Nephron progenitor cell (in vitro differentiated cells): ENCODE results near the gene TTBK2.

Experiments
- DNase-seq: peaks from one replicate; pipeline ENCODE4 v3.0.0; 2021
- H3K27ac Mint-ChIP-seq: 2 replicates; pipeline ENCODE4 v1.8.0; 2021; ENCODE audit warnings: mild to moderate bottlenecking, moderate library complexity, mixed read lengths
- H3K27me3 Mint-ChIP-seq: 2 replicates; pipeline ENCODE4 v1.8.0; 2021; ENCODE audit warnings: mild to moderate bottlenecking, low read depth, mixed read lengths; ENCODE audit not compliant: poor library complexity
- H3K36me3 Mint-ChIP-seq: 2 replicates; pipeline ENCODE4 v1.8.0; 2021; ENCODE audit warnings: low read depth, mixed read lengths
- H3K4me1 Mint-ChIP-seq: 2 replicates; pipeline ENCODE4 v1.8.0; 2021; ENCODE audit warnings: mixed read lengths
- H3K4me3 Mint-ChIP-seq: 2 replicates; pipeline ENCODE4 v1.8.0; 2021; ENCODE audit warnings: mild to moderate bottlenecking, moderate library complexity, mixed read lengths
- H3K9me3 Mint-ChIP-seq: 2 replicates; pipeline ENCODE4 v1.8.0; 2021; ENCODE audit warnings: mild to moderate bottlenecking, moderate library complexity, mixed read lengths
- TF ChIP-seq, protein P1 (sequence below): fragments of 200-600 bp; sonication (generic); IDR thresholded peaks from 2 replicates; pipeline ENCODE4 v1.5.0; 2021; ENCODE audit warnings: antibody characterized with exemption

Gene TTBK2

GRCh38 chr15:42716626-42717025 is 204.0 kb downstream of the TTBK2 start:
- no peak overlapping the region for H3K4me3 Mint-ChIP-seq
- H3K4me1 Mint-ChIP-seq: peaks cover 5% of the 10 kb centered on the region
- H3K27me3 Mint-ChIP-seq: peaks cover 4% of the 10 kb centered on the region
- H3K27ac Mint-ChIP-seq: no peak overlapping the region
- H3K36me3 Mint-ChIP-seq: peaks cover 12% of the 10 kb centered on the region
- H3K9me3 Mint-ChIP-seq: no peaks in the 10 kb centered on the region
- TF ChIP-seq, protein P1, sequence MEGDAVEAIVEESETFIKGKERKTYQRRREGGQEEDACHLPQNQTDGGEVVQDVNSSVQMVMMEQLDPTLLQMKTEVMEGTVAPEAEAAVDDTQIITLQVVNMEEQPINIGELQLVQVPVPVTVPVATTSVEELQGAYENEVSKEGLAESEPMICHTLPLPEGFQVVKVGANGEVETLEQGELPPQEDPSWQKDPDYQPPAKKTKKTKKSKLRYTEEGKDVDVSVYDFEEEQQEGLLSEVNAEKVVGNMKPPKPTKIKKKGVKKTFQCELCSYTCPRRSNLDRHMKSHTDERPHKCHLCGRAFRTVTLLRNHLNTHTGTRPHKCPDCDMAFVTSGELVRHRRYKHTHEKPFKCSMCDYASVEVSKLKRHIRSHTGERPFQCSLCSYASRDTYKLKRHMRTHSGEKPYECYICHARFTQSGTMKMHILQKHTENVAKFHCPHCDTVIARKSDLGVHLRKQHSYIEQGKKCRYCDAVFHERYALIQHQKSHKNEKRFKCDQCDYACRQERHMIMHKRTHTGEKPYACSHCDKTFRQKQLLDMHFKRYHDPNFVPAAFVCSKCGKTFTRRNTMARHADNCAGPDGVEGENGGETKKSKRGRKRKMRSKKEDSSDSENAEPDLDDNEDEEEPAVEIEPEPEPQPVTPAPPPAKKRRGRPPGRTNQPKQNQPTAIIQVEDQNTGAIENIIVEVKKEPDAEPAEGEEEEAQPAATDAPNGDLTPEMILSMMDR: no peak
- no peak for DNase-seq

DNA sequence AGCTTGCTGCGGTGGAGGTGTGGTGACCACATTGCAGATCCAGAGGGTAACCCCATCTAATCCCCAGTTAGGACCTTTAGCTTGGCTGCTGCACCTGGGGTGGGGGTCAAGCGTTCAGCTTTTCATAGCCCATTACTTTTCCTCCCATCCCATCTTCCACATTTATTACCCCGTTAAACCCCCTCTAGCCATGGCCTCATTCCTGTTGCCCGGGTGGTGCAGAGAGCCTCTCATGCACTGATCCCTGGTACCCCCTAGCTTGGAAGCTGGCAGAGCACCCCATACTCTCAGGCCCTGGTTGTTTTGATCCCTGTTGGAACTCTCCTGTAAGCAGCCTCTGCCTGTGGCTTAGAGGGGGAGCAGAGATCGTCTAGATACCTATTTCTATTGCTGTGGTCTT is 204.5 kb downstream of the TTBK2 start:
- Mint-ChIP-seq H3K27me3 (peaks cover 4% of the 10 kb centered on the region), H3K36me3 (peaks cover 12% of the 10 kb centered on the region), H3K9me3 (no peaks in the 10 kb centered on the region), H3K27ac (no peak overlapping the region), H3K4me3 (no peak overlapping the region), H3K4me1 (peaks cover 5% of the 10 kb centered on the region)
- TF ChIP-seq, protein P1: no peak
- no peak for DNase-seq

DNA sequence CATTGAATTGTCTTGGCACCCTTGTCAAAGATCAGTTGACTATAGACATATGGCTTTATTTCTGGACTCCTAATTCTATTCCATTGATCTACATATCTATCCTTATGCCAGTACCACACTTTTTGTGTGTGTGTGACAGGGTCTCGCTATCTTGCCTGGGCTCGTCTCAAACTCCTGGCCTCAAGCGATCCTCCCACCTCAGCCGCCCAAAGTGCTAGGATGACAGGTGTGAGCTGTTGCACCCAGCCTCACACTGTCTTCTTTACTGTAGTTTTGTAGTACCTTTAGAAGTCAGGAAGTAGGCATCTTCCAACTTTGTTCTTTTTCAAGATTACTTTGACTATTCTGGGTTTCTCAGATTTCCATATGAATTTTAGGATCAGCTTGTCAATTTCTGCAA is 208.0 kb downstream of the TTBK2 start:
- H3K27me3 Mint-ChIP-seq: peaks cover 4% of the 10 kb centered on the region
- no peak for DNase-seq
- no peak overlapping the region for H3K4me3 Mint-ChIP-seq
- TF ChIP-seq, protein P1: no peak
- no peak overlapping the region for H3K27ac Mint-ChIP-seq
- H3K4me1 Mint-ChIP-seq: peaks cover 5% of the 10 kb centered on the region
- no peaks in the 10 kb centered on the region for H3K36me3 Mint-ChIP-seq
- H3K9me3 Mint-ChIP-seq: no peaks in the 10 kb centered on the region

DNA sequence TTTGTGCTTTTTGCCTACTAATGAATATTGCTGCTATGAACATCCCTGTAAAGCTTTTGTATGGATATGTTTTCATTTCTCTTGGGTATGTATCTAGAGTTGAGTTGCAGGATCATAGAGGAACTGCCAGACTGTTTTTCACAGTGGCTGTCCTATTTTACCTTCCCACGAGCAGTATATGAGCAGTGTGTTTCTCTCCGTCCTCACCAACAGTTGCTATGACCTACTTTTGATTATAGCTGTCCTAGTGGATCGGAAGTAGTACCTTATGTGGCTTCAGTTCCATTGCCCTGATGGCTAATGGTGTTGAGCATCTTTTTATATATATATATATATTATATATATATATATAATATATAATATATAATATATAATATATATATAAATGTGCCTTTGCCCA is 208.8 kb downstream of the TTBK2 start:
- no peak overlapping the region for H3K27ac Mint-ChIP-seq
- peaks cover 5% of the 10 kb centered on the region for H3K4me1 Mint-ChIP-seq
- no peak overlapping the region for H3K4me3 Mint-ChIP-seq
- TF ChIP-seq, protein P1: no peak
- H3K27me3 Mint-ChIP-seq: peaks cover 4% of the 10 kb centered on the region
- no peaks in the 10 kb centered on the region for H3K36me3 Mint-ChIP-seq
- no peak for DNase-seq
- H3K9me3 Mint-ChIP-seq: no peaks in the 10 kb centered on the region

GRCh38 chr15:42710662-42711061 is 209.9 kb downstream of the TTBK2 start:
- Mint-ChIP-seq H3K9me3 (no peaks in the 10 kb centered on the region), H3K4me3 (no peak overlapping the region), H3K4me1 (peaks cover 5% of the 10 kb centered on the region), H3K27me3 (no peaks in the 10 kb centered on the region), H3K36me3 (no peaks in the 10 kb centered on the region), H3K27ac (no peak overlapping the region)
- no peak for DNase-seq
- TF ChIP-seq, protein P1: no peak

DNA sequence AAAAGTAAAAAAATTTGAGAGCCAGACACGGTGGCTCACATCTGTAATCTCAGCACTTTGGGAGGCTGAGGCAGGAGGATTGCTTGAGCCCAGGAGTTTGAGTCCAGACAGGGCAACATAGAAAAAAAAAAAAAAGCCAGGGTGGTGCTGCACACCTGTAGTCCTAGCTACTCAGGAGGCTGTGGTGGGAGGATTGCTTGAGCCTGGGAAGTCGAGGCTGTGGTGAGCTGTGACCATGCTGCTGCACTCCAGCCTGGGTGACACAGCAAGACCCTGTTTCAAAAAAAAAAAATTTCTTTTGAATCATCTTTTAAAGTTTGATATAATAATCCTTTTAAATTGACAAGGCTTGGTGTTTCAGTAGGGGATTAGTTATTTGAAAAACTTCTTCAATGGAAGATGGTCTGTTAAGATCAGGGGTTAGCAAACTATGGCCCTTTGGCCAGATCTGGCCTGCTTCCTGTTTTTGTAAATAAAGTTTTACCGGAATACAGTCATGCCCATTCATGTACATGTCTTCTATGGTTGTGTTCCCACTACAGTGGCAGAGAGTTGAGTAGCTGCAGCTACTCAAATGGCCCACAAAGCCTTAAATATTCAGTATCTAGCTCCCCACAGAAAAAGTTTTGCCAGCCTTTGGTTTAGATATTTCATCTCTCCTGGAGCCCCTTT is 212.6 kb downstream of the TTBK2 start:
- DNase-seq: no peak
- peaks cover 4% of the 10 kb centered on the region for H3K27me3 Mint-ChIP-seq
- H3K9me3 Mint-ChIP-seq: no peaks in the 10 kb centered on the region
- no peak overlapping the region for H3K4me3 Mint-ChIP-seq
- no peak overlapping the region for H3K27ac Mint-ChIP-seq
- peaks cover 7% of the 10 kb centered on the region for H3K36me3 Mint-ChIP-seq
- TF ChIP-seq, protein P1: no peak
- no peaks in the 10 kb centered on the region for H3K4me1 Mint-ChIP-seq
